ENCODE results near the gene LITAF. TPM values are rescaled to one million over a fixed set of nuclear protein-coding genes. Genes with fewer than 3 reads are reported as not detected.

Gene LITAF
- polyA plus RNA-seq (2012; ENCODE audit: insufficient read depth, insufficient read length) = 21.0 TPM

DNA sequence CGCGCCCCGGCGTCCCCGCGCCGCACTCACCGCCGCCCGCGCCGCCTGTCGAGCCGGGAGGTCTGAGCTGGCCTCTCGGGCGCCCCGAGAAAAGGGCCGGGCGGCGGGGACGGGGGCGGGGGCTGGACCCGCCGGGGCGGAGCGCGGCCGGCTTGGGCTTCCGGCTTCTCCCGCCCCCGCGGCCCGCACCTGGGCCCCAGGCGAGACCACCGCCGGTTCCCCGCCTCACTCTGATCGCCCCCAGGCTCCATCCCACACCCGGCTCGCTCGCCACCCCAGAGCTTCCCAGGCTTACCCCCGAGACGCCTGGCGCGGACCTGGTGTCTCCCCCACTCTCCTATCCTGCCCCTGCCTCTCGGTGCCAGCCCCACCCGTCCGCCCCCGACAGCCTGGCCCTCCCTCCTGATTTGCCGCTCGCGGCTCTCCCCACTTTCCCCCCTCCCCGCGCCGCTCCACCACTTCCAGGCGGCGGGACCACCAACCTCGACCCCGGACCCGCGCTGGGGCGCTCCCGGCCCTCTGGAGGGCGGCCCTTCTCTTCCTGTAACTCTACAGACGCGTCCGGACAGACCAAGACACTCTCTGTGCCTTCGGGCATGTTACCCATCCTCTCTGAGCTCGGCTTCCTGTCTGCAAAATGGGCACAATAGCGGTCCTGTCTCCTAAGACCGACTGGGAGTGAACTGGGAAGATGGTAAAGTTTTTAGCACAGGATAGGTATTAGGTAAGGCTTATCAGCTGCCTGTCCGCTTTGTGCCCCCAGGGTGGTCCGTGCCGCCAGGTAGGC, at the start of gene LITAF:
Gene LITAF, minus strand, starts transcription at position 64 of the 787 bp plus-strand sequence. CDS start 30,189 bp downstream, outside the sequence.
- DNase-seq (ENCODE audit: low read depth, low spot score) = no peak
- H3K4me3 ChIP-seq (ENCODE audit: low read length) = peak within 1 kb of the TSS; percentile 43

GRCh38 chr16:11636172-11636721, 49.5 kb upstream of the LITAF start:
- no peak overlapping the region for H3K4me3 ChIP-seq (ENCODE audit: low read length)
- no peak for DNase-seq (ENCODE audit: low read depth, low spot score)

GRCh38 chr16:11635679-11636171, 49.0 kb upstream of the LITAF start:
- no peak for DNase-seq (ENCODE audit: low read depth, low spot score)
- no peak overlapping the region for H3K4me3 ChIP-seq (ENCODE audit: low read length)

GRCh38 chr16:11635113-11635652, 48.5 kb upstream of the LITAF start:
- H3K4me3 ChIP-seq (ENCODE audit: low read length) = no peak overlapping the region
- DNase-seq (ENCODE audit: low read depth, low spot score) = no peak

GRCh38 chr16:11634312-11634711, 47.6 kb upstream of the LITAF start:
- H3K4me3 ChIP-seq (ENCODE audit: low read length) = no peak overlapping the region
- DNase-seq (ENCODE audit: low read depth, low spot score) = no peak

DNA sequence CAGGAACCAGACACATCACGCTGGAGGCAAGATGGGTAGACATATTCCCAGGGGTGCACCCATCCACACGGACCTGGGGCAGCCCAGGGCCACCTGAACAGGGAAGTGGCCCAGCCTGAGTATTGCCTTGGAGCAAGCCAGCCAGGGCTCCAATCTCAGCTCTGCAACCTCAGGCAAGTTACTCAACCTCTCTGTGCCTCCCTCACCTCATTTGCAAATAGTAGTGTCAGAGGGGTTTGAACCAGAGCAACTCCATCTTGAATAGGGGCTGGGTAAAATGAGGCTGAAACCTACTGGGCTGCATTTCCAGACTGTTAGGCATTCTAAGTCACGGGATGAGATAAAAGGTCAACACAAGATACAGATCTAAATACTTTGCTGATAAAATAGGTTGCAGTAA, 46.4 kb upstream of the LITAF start:
- H3K4me3 ChIP-seq (ENCODE audit: low read length) = no peak overlapping the region
- DNase-seq (ENCODE audit: low read depth, low spot score) = no peak

- H3K4me3 ChIP-seq (ENCODE audit: low read length) = no peak overlapping the region
Observed at GRCh38 chr16:11632455-11632939, 45.8 kb upstream of the LITAF start.

DNA sequence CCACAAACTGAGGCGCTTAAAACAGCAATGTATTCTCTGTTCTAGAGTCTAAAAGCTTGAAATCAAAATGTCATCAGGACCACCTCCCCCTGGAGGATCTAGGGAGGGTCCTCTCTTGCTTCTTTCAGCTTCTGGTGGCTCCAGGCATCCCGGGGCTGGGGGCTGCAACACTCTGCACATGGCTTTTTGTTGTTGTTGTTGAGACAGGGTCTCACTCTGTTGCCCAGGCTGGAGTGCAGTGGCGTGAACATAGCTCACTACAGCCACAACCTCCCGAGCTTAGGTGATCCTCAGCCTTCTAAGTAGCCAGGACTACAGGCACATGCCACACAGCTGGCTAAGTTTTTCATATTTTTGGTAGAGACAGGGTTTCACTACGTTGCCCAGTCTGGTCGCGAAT, 44.5 kb upstream of the LITAF start:
- H3K4me3 ChIP-seq (ENCODE audit: low read length) = no peak overlapping the region

More at GRCh38 chr16:11632455-11632939, 45.8 kb upstream of the LITAF start:
- no peak for DNase-seq (ENCODE audit: low read depth, low spot score)

GRCh38 chr16:11630768-11631056, 44.0 kb upstream of the LITAF start:
- no peak for DNase-seq (ENCODE audit: low read depth, low spot score)
- no peak overlapping the region for H3K4me3 ChIP-seq (ENCODE audit: low read length)

More for the DNA sequence above, 44.5 kb upstream of the LITAF start:
- DNase-seq (ENCODE audit: low read depth, low spot score) = no peak

DNA sequence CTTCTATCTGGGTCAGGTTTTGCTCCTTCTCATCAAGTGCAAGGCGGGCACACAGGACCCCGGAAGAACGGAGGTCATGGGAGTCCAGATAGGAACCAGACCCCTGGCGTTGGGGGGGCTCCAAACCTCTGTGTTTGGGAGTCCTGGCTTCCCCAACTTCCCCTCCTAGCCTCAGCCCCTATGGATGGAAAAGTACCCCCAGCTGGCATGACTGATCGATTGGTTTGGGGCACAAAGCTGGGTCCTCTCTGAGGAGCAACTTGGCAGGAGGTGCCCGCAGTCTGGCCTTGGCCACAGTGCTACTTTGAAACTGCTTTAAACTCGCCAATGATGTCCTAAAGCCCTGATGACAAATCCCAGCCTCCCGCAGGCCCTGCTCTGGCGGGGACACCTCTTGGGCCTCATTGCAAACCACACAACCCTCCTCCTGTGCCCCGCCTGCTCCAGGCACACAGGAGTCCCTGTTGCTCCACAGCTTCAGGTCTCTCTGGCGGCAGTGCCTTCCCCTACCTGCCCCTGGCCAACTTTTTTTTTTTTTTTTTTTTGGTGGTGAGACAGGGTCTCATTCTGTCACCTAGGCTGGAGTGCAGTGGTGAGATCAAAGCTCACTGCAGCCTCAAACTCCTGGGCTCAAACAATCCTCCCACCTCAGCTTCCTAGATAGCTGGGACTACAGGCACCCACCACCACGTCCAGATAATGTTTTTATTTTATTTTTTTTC, 43.5 kb upstream of the LITAF start:
- DNase-seq (ENCODE audit: low read depth, low spot score) = no peak
- H3K4me3 ChIP-seq (ENCODE audit: low read length) = no peak overlapping the region

GRCh38 chr16:11629071-11630030, 42.6 kb upstream of the LITAF start:
- no peak for DNase-seq (ENCODE audit: low read depth, low spot score)
- no peak overlapping the region for H3K4me3 ChIP-seq (ENCODE audit: low read length)

- no peak overlapping the region for H3K4me3 ChIP-seq (ENCODE audit: low read length)
- no peak for DNase-seq (ENCODE audit: low read depth, low spot score)
Observed at GRCh38 chr16:11627822-11628457, 41.2 kb upstream of the LITAF start.

GRCh38 chr16:11627292-11627663, 40.6 kb upstream of the LITAF start:
- H3K4me3 ChIP-seq (ENCODE audit: low read length) = no peak overlapping the region
- DNase-seq (ENCODE audit: low read depth, low spot score) = no peak

DNA sequence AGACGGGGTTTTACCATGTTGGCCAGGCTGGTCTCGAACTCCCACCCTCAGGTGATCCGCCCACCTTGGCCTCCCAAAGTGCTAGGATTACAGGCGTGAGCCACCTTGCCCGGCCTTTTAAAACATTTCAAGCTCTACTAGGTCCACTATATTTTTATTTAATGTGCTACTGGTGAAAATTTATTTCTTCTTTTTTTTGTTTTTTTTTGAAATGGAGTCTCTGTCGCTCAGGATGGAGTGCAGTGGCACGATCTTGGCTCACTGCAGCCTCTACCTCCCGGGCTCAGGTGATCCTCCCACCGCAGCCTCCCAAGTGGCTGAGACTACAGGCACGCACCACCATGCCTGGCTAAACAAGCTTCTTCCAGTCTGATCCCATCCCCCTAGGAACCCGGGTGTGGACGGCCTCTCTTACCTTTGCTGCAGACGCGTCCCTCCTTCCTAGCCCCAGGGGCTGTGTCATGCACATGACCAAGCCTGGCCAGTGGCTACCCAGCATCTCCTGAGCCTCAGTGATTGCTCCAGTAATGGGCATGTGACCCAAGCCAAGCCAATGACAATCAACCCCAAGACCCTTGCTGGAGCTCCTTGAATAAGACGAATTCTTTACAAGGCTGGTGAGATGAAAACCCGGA, 40.1 kb upstream of the LITAF start:
- no peak overlapping the region for H3K4me3 ChIP-seq (ENCODE audit: low read length)
- no peak for DNase-seq (ENCODE audit: low read depth, low spot score)

DNA sequence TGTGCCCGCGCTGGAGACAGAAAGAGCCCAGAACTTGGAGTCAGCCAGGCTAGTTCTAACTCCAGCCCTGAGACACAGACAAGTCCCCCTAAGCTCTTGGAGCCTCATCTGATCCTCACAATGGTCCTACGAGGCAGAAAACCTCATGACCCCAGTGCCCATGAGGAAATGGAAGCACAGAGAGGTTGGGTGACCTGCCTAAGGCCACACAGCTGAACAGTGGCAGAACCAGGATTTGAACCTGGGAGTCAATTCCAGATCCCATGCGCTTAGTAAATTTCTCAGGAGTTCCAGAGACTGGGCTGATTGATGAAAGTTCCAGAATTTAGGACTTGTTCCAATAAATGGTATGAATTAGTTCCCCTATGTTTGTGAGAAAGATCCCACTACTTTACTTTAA, 39.0 kb upstream of the LITAF start:
- no peak for DNase-seq (ENCODE audit: low read depth, low spot score)
- H3K4me3 ChIP-seq (ENCODE audit: low read length) = no peak overlapping the region

GRCh38 chr16:11624636-11625607, 38.2 kb upstream of the LITAF start:
- DNase-seq (ENCODE audit: low read depth, low spot score) = no peak
- no peak overlapping the region for H3K4me3 ChIP-seq (ENCODE audit: low read length)

GRCh38 chr16:11624205-11624604, 37.5 kb upstream of the LITAF start:
- DNase-seq (ENCODE audit: low read depth, low spot score) = no peak
- H3K4me3 ChIP-seq (ENCODE audit: low read length) = no peak overlapping the region
